ENCODE data around the gene ZMYND11. TPM values are rescaled to one million over a fixed set of nuclear protein-coding genes. Genes with fewer than 3 reads are reported as not detected.

The ZMYND11 gene
- polyA plus RNA-seq, 1 donor (not counting 4 experiments of a cell fraction or from before 2014, with no cell fraction given) = 36.1 TPM

DNA sequence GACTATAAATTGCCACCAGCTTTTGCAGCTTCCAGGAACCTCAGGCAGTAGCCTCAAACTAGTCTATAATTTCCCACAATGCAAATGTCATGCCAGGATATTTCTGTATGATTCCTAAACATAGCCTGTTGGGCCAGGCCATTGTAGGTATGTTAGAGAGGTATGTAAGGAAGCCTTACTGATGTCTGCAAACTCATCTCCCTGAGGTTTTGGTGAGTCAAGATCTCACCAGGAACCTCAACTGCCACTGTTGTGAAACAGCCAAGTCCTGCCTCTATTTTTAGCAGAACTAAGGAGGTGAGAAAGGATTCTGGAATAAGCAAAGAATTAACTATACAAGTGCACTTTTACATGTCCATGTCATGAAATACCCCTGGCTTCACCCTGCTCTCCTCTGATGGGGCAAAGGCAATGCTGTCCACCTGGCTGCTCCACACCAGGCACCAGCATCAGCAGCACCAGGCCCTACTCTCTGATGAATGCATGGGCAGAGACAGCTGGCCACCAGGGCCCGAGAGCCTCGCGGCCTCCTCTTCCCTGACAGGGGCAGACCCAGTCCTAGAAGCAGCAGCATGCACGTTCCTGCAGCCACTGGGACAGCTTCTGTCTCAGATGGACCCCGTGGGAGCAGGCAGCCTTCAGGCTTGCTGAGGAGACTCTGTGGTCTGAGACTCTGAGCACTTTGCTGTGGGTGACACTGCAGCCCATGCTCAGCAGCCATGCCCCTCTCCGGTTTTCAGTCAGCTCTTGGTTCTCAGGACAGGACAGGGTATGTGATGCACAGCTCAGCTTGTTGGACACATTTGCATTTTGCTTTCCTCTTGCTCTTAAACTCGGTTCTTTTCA lies 147.3 kb downstream of the ZMYND11 start:
- H2AFZ ChIP-seq (ENCODE audit: control insufficient read depth, low read length) = no peak overlapping the region

DNA sequence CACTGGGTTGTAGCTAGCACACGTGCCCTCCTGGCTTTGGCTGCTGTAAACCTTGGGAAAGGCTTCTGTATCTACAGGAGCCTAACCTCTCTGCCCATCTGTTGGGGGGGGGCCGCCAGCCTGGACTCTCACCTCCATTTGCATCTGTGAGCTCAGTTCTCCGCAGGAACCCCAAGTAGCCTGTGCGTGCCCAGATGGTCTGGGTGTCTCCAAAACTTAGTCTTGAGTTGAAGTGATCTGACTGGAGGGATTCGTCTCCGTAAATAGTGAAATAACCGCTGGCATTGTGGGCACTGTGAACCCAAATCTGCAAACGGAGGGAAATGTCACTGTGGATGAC lies 147.9 kb downstream of the ZMYND11 start:
- Histone ChIP-seq H3K4me3 (ENCODE audit: control insufficient read depth in 2 of 3, extremely low read depth in 1 of 3, insufficient read depth in 2 of 3, low read depth in 1 of 3, low read length in 3 of 3) (no peak overlapping the region), H3K4me1 (ENCODE audit: control insufficient read depth, extremely low read depth, insufficient read depth, low read length) (no peaks in the 10 kb centered on the region), H3K27me3 (ENCODE audit: control insufficient read depth, extremely low read depth, insufficient read depth, low read length) (no peaks in the 10 kb centered on the region), H3K9ac (ENCODE audit: control insufficient read depth, extremely low read depth, insufficient read depth, low read length) (no peak overlapping the region), H4K20me1 (ENCODE audit: control insufficient read depth, extremely low read depth, insufficient read depth, low read length) (no peaks in the 10 kb centered on the region), H3K9me3 (ENCODE audit: control insufficient read depth, low read depth, low read length) (no peaks in the 10 kb centered on the region), H3K9me1 (ENCODE audit: control insufficient read depth, extremely low read depth, insufficient read depth, low read length) (no peaks in the 10 kb centered on the region), H3K79me2 (ENCODE audit: control insufficient read depth, insufficient read depth, low read length) (no peaks in the 10 kb centered on the region), H3K4me2 (ENCODE audit: control insufficient read depth, extremely low read depth, insufficient read depth, low read depth, low read length) (no peak overlapping the region), H2AFZ (ENCODE audit: control insufficient read depth, low read length) (no peak overlapping the region), H3K36me3 (ENCODE audit: control insufficient read depth in 2 of 2, extremely low read depth in 1 of 2, insufficient read depth in 2 of 2, low read length in 2 of 2) (no peaks in the 10 kb centered on the region), H3K27ac (ENCODE audit: control insufficient read depth, insufficient read depth, low read length) (no peak overlapping the region)
- no peak for FAIRE-seq
- no peak for DNase-seq (ENCODE audit: low read depth, low spot score)
- dilution Hi-C loops (cut with MboI; ENCODE audit: extremely low pct_ligation_motif_present, low sequenced_read_pairs) = no loop called here
- TF ChIP-seq, protein P1, sequence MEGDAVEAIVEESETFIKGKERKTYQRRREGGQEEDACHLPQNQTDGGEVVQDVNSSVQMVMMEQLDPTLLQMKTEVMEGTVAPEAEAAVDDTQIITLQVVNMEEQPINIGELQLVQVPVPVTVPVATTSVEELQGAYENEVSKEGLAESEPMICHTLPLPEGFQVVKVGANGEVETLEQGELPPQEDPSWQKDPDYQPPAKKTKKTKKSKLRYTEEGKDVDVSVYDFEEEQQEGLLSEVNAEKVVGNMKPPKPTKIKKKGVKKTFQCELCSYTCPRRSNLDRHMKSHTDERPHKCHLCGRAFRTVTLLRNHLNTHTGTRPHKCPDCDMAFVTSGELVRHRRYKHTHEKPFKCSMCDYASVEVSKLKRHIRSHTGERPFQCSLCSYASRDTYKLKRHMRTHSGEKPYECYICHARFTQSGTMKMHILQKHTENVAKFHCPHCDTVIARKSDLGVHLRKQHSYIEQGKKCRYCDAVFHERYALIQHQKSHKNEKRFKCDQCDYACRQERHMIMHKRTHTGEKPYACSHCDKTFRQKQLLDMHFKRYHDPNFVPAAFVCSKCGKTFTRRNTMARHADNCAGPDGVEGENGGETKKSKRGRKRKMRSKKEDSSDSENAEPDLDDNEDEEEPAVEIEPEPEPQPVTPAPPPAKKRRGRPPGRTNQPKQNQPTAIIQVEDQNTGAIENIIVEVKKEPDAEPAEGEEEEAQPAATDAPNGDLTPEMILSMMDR (optimal IDR thresholded peaks at IDR 0.05 in 1 of 3, IDR thresholded peaks at IDR 0.05 in 1 of 3, conservative IDR thresholded peaks at IDR 0.05 in 1 of 3; ENCODE audit: extremely low read depth in 1 of 3, insufficient read depth in 2 of 3, low read length in 3 of 3) = no peak
- no peak for TF ChIP-seq EZH2 (IDR thresholded peaks at IDR 0.05; ENCODE audit: low read length)

More for the DNA sequence above, 147.3 kb downstream of the ZMYND11 start:
- Histone ChIP-seq H3K9me3 (ENCODE audit: control insufficient read depth, low read depth, low read length) (no peaks in the 10 kb centered on the region), H3K9me1 (ENCODE audit: control insufficient read depth, extremely low read depth, insufficient read depth, low read length) (no peaks in the 10 kb centered on the region), H3K27me3 (ENCODE audit: control insufficient read depth, extremely low read depth, insufficient read depth, low read length) (no peaks in the 10 kb centered on the region), H3K9ac (ENCODE audit: control insufficient read depth, extremely low read depth, insufficient read depth, low read length) (no peak overlapping the region), H4K20me1 (ENCODE audit: control insufficient read depth, extremely low read depth, insufficient read depth, low read length) (no peaks in the 10 kb centered on the region), H3K4me1 (ENCODE audit: control insufficient read depth, extremely low read depth, insufficient read depth, low read length) (no peaks in the 10 kb centered on the region), H3K36me3 (ENCODE audit: control insufficient read depth in 2 of 2, extremely low read depth in 1 of 2, insufficient read depth in 2 of 2, low read length in 2 of 2) (no peaks in the 10 kb centered on the region), H3K79me2 (ENCODE audit: control insufficient read depth, insufficient read depth, low read length) (no peaks in the 10 kb centered on the region), H3K4me2 (ENCODE audit: control insufficient read depth, extremely low read depth, insufficient read depth, low read depth, low read length) (no peak overlapping the region), H3K4me3 (ENCODE audit: control insufficient read depth in 2 of 3, extremely low read depth in 1 of 3, insufficient read depth in 2 of 3, low read depth in 1 of 3, low read length in 3 of 3) (no peak overlapping the region), H3K27ac (ENCODE audit: control insufficient read depth, insufficient read depth, low read length) (no peak overlapping the region)
- dilution Hi-C loops (cut with MboI; ENCODE audit: extremely low pct_ligation_motif_present, low sequenced_read_pairs) = no loop called here
- TF ChIP-seq EZH2 (IDR thresholded peaks at IDR 0.05; ENCODE audit: low read length) = no peak
- TF ChIP-seq, protein P1 (optimal IDR thresholded peaks at IDR 0.05 in 1 of 3, IDR thresholded peaks at IDR 0.05 in 1 of 3, conservative IDR thresholded peaks at IDR 0.05 in 1 of 3; ENCODE audit: extremely low read depth in 1 of 3, insufficient read depth in 2 of 3, low read length in 3 of 3) = no peak
- no peak for DNase-seq (ENCODE audit: low read depth, low spot score)
- no peak for FAIRE-seq

Measured in keratinocyte (primary cell).